ENCODE measurements around the gene LST1.

- TF ChIP-seq, protein P1, sequence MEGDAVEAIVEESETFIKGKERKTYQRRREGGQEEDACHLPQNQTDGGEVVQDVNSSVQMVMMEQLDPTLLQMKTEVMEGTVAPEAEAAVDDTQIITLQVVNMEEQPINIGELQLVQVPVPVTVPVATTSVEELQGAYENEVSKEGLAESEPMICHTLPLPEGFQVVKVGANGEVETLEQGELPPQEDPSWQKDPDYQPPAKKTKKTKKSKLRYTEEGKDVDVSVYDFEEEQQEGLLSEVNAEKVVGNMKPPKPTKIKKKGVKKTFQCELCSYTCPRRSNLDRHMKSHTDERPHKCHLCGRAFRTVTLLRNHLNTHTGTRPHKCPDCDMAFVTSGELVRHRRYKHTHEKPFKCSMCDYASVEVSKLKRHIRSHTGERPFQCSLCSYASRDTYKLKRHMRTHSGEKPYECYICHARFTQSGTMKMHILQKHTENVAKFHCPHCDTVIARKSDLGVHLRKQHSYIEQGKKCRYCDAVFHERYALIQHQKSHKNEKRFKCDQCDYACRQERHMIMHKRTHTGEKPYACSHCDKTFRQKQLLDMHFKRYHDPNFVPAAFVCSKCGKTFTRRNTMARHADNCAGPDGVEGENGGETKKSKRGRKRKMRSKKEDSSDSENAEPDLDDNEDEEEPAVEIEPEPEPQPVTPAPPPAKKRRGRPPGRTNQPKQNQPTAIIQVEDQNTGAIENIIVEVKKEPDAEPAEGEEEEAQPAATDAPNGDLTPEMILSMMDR (IDR thresholded peaks at IDR 0.05; ENCODE audit: insufficient read depth, low read length, poor library complexity, severe bottlenecking), result no peak
- TF ChIP-seq EZH2phosphoT487 (conservative IDR thresholded peaks at IDR 0.05; ENCODE audit: low read length), result no peak
Observed at GRCh38 chr6:31575952-31576685, 10.0 kb upstream of the LST1 start.
